Measurements from ENCODE around the gene L1TD1.

GRCh38 chr1:62198069-62198780, 3.6 kb downstream of the L1TD1 start:
- no peak for TF ChIP-seq POLR2AphosphoS5 (IDR thresholded peaks at IDR 0.05)
- TF ChIP-seq SMC3 (conservative IDR thresholded peaks at IDR 0.05; ENCODE audit: poor library complexity), result no peak
- no peak for TF ChIP-seq CTCF (IDR thresholded peaks at IDR 0.05; ENCODE audit: poor library complexity, severe bottlenecking)
- TF ChIP-seq EZH2 (IDR thresholded peaks at IDR 0.05; ENCODE audit: borderline replicate concordance, insufficient read depth, low read length, poor library complexity, severe bottlenecking), result no peak
- no peak for TF ChIP-seq REST (IDR thresholded peaks at IDR 0.05; ENCODE audit: borderline replicate concordance)
- no peak for TF ChIP-seq MXI1 (conservative IDR thresholded peaks at IDR 0.05; ENCODE audit: poor library complexity, severe bottlenecking)
- TF ChIP-seq EP300 (conservative IDR thresholded peaks at IDR 0.05; ENCODE audit: poor library complexity, severe bottlenecking), result no peak
- TF ChIP-seq TAF1 (IDR thresholded peaks at IDR 0.05; ENCODE audit: low read depth), result no peak

All from neural cell (in vitro differentiated cells).